GM19452 (cell line): ENCODE results near the gene CARD11.

ENCODE experiments used
- ATAC-seq: cut with Tn5 transposase; IDR thresholded peaks from one replicate; pipeline ENCODE4 v1.9.1; 2021; ENCODE audit not compliant: unreplicated experiment

CARD11 gene

GRCh38 chr7:2912684-2913439 is 130.8 kb downstream of the CARD11 start:
- no peak for ATAC-seq

GRCh38 chr7:2911466-2911865 is 132.2 kb downstream of the CARD11 start:
- ATAC-seq, result no peak

GRCh38 chr7:2909471-2910039 is 134.1 kb downstream of the CARD11 start:
- no peak for ATAC-seq

GRCh38 chr7:2909043-2909442 is 134.6 kb downstream of the CARD11 start:
- no peak for ATAC-seq

- no peak for ATAC-seq
These were observed 135.5 kb downstream of the CARD11 start for GRCh38 chr7:2908103-2908683.

- no peak for ATAC-seq
These were observed 137.3 kb downstream of the CARD11 start for GRCh38 chr7:2906197-2906931.

- no peak for ATAC-seq
These were observed 138.2 kb downstream of the CARD11 start for GRCh38 chr7:2905500-2905899.

- no peak for ATAC-seq
These were observed 138.6 kb downstream of the CARD11 start for GRCh38 chr7:2905027-2905426.

GRCh38 chr7:2904202-2904601 is 139.5 kb downstream of the CARD11 start:
- no peak for ATAC-seq

GRCh38 chr7:2903682-2904162 is 139.9 kb downstream of the CARD11 start:
- ATAC-seq, result no peak

- no peak for ATAC-seq
These were observed 146.6 kb downstream of the CARD11 start for GRCh38 chr7:2897023-2897422.

- ATAC-seq, result no peak
These were observed 147.5 kb downstream of the CARD11 start for GRCh38 chr7:2896131-2896530.

GRCh38 chr7:2894118-2894940 is 149.3 kb downstream of the CARD11 start:
- peak; percentile 77 for ATAC-seq

- no peak for ATAC-seq
These were observed 150.2 kb downstream of the CARD11 start for GRCh38 chr7:2893411-2893861.

- no peak for ATAC-seq
These were observed 151.1 kb downstream of the CARD11 start for GRCh38 chr7:2892549-2892948.

- no peak for ATAC-seq
These were observed 155.9 kb downstream of the CARD11 start for GRCh38 chr7:2887816-2888215.

GRCh38 chr7:2886900-2887299 is 156.8 kb downstream of the CARD11 start:
- ATAC-seq, result no peak

- ATAC-seq, result no peak
These were observed 157.3 kb downstream of the CARD11 start for GRCh38 chr7:2886391-2886790.

GRCh38 chr7:2884161-2884560 is 159.5 kb downstream of the CARD11 start:
- no peak for ATAC-seq

- no peak for ATAC-seq
These were observed 160.6 kb downstream of the CARD11 start for GRCh38 chr7:2883101-2883500.

- ATAC-seq, result no peak
These were observed 161.6 kb downstream of the CARD11 start for GRCh38 chr7:2882111-2882510.
